ENCODE data around the gene HNRNPL.

DNA sequence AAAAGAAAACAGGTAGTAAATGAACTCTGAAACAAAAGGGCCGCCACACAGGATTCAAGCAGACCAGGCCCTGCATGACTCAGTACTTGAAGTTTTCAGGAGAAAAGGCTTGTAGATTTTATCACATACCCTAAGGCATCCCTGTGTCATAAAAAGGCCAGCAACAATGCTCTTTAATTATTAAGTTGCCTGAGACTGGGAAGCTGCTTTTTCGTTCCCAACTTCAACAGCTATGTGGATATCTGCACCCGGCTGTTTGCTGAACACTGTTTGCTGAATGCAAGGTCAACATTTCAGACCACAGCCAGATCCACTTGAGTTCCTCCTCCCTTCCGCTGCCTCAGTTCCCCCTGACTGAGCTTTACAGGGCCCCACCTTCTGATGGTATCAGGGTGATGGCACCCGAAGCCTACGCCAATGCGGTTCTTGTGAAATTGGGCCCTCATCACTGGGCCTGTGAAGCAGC is 12.1 kb downstream of the HNRNPL start:
- TF ChIP-seq, protein P1, sequence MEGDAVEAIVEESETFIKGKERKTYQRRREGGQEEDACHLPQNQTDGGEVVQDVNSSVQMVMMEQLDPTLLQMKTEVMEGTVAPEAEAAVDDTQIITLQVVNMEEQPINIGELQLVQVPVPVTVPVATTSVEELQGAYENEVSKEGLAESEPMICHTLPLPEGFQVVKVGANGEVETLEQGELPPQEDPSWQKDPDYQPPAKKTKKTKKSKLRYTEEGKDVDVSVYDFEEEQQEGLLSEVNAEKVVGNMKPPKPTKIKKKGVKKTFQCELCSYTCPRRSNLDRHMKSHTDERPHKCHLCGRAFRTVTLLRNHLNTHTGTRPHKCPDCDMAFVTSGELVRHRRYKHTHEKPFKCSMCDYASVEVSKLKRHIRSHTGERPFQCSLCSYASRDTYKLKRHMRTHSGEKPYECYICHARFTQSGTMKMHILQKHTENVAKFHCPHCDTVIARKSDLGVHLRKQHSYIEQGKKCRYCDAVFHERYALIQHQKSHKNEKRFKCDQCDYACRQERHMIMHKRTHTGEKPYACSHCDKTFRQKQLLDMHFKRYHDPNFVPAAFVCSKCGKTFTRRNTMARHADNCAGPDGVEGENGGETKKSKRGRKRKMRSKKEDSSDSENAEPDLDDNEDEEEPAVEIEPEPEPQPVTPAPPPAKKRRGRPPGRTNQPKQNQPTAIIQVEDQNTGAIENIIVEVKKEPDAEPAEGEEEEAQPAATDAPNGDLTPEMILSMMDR (conservative IDR thresholded peaks at IDR 0.05; ENCODE audit: low read depth, low read length) = no peak
- TF ChIP-seq EZH2 (IDR thresholded peaks at IDR 0.05; ENCODE audit: borderline replicate concordance, low read depth, low read length, poor library complexity, severe bottlenecking) = no peak

Data from A673 (cell line).